Measurements from ENCODE around the gene CLDN1. TPM values are rescaled to one million over a fixed set of nuclear protein-coding genes. Genes with fewer than 3 reads are reported as not detected.

CLDN1 gene
- total and polyA plus RNA-seq, 2 of the 13 experiments (the other 11 are each of a cell fraction or from before 2014, with no cell fraction given) = 42.7 to 51.6 TPM

DNA sequence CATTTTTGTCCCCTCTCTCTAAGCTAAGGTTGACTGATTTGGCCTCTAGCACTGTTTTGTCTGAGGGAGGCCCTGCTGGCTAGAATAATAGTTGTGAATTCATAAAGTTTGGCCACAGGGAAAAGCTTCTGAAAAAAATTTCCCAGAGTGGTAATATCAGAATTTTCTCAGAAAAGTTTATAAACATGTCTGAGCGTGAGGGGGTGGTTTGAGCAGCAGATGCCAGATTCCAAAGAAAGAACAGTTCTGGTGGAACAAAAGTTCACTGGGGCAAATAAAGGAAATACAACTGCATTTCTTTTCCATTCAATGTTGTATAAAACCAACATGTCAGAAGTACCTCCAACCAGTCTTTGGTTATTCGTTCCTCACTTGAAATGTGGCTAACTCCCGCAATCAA, 61.2 kb downstream of the CLDN1 start (continued):
- TF ChIP-seq MEIS2 (CRISPR knock-in tag; IDR thresholded peaks at IDR 0.05) = no peak

DNA sequence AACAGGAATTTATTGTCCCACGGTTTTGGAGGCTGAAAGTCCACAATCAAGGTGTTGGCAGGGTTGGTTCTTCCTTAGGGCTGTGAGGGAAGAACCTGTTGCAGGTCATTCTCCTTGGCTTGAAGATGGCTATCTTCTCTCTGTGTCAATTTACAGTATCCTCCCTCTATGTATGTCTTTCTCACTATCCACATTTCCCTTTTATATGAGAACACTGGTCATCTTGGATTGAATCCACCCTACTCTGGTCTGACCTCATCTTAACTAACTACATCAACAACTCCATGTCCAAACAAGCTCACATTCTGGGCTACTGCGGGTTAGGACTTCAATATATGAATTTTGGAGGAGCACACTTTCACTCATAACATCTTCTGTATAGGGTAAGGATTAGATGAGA, 61.9 kb downstream of the CLDN1 start:
- POLR2A ChIA-PET = no interaction called here
- H3K4me2 ChIP-seq (ENCODE audit: low read depth, low read length) = no peak overlapping the region
- no peak for ATAC-seq
- no peak overlapping the region for H3K4me3 ChIP-seq (replicated peaks in 1 of 3; ENCODE audit: insufficient read depth in 1 of 3, low read depth in 2 of 3, low read length in 3 of 3)
- no peak for FAIRE-seq
- H3K27me3 ChIP-seq (ENCODE audit: control insufficient read depth in 1 of 2, insufficient read depth in 2 of 2, low read length in 2 of 2) = no peaks in the 10 kb centered on the region
- 25% methylated on average over 2 of the region's 2 CpGs for WGBS (ENCODE audit: low lambda C conversion rate)
- no peak overlapping the region for H2AFZ ChIP-seq (ENCODE audit: low read length)
- no peaks in the 10 kb centered on the region for H4K20me1 ChIP-seq (ENCODE audit: insufficient read depth, low read length)
- intact Hi-C loops (cut with micrococcal nuclease; ENCODE audit: unreplicated experiment) (no loop called here), in situ Hi-C loops (cut with HindIII; ENCODE audit: extremely low pct_ligation_motif_present, low pct_unique_long_range_greater_than_20kb) (no loop called here)
- no peak for DNase-seq (ENCODE audit: low spot score)
- no peaks in the 10 kb centered on the region for H3K79me2 ChIP-seq (ENCODE audit: insufficient read depth, low read length)
- no peaks in the 10 kb centered on the region for H3K36me3 ChIP-seq (replicated peaks in 1 of 2; ENCODE audit: control insufficient read depth in 1 of 2, insufficient read depth in 2 of 2, low read length in 2 of 2)
- no TSS peak for BruUV-seq (replicated peaks)
- H3K9ac ChIP-seq (ENCODE audit: insufficient read depth, low read depth, low read length) = no peak overlapping the region
- no peaks in the 10 kb centered on the region for H3K9me3 ChIP-seq (ENCODE audit: low read length)
- TF ChIP-seq ZNF430 (CRISPR knock-in tag; IDR thresholded peaks at IDR 0.05) (no peak), RBFOX2 (IDR thresholded peaks at IDR 0.05; ENCODE audit: low read depth, low read length) (no peak), ZNF784 (CRISPR knock-in tag; IDR thresholded peaks at IDR 0.05; ENCODE audit: borderline replicate concordance) (no peak), EZH2 (conservative IDR thresholded peaks at IDR 0.05; ENCODE audit: low read depth, low read length) (no peak), MAFG (CRISPR knock-in tag; IDR thresholded peaks at IDR 0.05) (no peak), ZNF354B (CRISPR knock-in tag; IDR thresholded peaks at IDR 0.05) (no peak), MYC (CRISPR knock-in tag; IDR thresholded peaks at IDR 0.05; ENCODE audit: borderline replicate concordance) (no peak), ERF (CRISPR knock-in tag; IDR thresholded peaks at IDR 0.05) (no peak), ZNF713 (CRISPR knock-in tag; IDR thresholded peaks at IDR 0.05) (no peak), SALL2 (CRISPR knock-in tag; IDR thresholded peaks at IDR 0.05) (no peak), TOPORS (CRISPR knock-in tag; IDR thresholded peaks at IDR 0.05) (no peak), IRF1 (CRISPR knock-in tag; IDR thresholded peaks at IDR 0.05; ENCODE audit: low read depth) (no peak), DPF2 (CRISPR knock-in tag; IDR thresholded peaks at IDR 0.05; ENCODE audit: borderline replicate concordance, low read depth) (no peak)
- TF ChIP-seq, protein P1, sequence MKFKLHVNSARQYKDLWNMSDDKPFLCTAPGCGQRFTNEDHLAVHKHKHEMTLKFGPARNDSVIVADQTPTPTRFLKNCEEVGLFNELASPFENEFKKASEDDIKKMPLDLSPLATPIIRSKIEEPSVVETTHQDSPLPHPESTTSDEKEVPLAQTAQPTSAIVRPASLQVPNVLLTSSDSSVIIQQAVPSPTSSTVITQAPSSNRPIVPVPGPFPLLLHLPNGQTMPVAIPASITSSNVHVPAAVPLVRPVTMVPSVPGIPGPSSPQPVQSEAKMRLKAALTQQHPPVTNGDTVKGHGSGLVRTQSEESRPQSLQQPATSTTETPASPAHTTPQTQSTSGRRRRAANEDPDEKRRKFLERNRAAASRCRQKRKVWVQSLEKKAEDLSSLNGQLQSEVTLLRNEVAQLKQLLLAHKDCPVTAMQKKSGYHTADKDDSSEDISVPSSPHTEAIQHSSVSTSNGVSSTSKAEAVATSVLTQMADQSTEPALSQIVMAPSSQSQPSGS (CRISPR knock-in tag; IDR thresholded peaks at IDR 0.05) = no peak
- TF ChIP-seq, protein P2, sequence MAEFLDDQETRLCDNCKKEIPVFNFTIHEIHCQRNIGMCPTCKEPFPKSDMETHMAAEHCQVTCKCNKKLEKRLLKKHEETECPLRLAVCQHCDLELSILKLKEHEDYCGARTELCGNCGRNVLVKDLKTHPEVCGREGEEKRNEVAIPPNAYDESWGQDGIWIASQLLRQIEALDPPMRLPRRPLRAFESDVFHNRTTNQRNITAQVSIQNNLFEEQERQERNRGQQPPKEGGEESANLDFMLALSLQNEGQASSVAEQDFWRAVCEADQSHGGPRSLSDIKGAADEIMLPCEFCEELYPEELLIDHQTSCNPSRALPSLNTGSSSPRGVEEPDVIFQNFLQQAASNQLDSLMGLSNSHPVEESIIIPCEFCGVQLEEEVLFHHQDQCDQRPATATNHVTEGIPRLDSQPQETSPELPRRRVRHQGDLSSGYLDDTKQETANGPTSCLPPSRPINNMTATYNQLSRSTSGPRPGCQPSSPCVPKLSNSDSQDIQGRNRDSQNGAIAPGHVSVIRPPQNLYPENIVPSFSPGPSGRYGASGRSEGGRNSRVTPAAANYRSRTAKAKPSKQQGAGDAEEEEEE (CRISPR knock-in tag; IDR thresholded peaks at IDR 0.05; ENCODE audit: borderline replicate concordance) = no peak
- peaks cover 19% of the 10 kb centered on the region for H3K4me1 ChIP-seq (ENCODE audit: insufficient read depth, low read length)
- no peak overlapping the region for H3K27ac ChIP-seq (ENCODE audit: extremely low read length, insufficient read depth, low read length)
- CTCF ChIA-PET (ENCODE audit: low intra/inter-chr PET ratio, low total read pairs) = no interaction called here
